Midbrain (tissue), 1 donor: ENCODE data around the gene ZNF514.
"Not testable (repeated sequence)": the region's sequence is repeated elsewhere in the genome, so short reads cannot be mapped to it uniquely, and the experiment has no call there.

ENCODE experiments used
- DNase-seq: peaks from one replicate; lab custom pipeline; 2025; lab: John Stamatoyannopoulos, UW

Gene ZNF514

GRCh38 chr2:95122197-95122551, 37.5 kb downstream of the ZNF514 start:
- no peak for DNase-seq

DNA sequence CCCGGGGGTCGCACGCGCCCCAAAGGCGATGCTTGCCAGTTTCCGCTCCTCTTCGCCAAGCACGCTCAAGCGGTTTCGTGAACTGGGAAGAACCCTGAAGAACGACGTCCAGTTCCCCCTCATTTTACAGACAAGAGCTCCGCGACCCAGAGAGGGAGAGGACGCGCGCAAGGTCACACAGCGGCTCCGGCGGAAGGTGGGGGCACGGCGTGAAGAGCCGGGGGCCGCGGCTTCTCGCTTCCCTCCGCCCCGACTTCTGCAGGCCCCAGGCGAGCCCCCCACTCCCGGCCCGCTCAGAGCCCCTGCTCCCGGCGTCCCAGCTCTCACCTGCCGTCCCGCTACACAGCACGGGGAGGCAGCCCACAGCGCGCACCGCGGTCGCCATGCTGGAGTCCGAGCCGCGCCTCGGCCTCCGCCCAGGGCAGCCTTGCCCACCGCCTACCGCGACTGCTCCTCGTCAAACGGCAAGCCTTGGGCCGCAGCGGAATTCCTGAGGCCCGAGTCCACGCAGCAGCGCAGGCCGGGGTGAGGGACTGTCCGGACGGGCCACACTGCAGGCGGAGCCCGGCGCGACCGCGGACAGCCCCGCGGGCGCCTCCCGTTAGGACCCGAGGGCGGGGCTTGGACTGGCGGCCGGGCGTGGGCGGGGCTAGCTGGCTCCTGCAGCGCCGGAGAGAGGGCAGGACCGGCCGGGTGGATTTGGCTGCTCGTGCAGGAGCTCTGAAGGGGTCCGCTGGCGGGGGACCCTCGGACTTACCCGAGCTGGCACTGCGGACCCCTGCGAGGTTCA, 38.0 kb downstream of the ZNF514 start, which contains the start of gene MRPS5:
MRPS5 (minus strand) TSS at position 402 of the 790 bp plus-strand sequence; CDS start at position 385, 17 bp downstream.
- peak; percentile 86 for DNase-seq

GRCh38 chr2:95121093-95121406, 38.6 kb downstream of the ZNF514 start:
- DNase-seq: no peak

DNA sequence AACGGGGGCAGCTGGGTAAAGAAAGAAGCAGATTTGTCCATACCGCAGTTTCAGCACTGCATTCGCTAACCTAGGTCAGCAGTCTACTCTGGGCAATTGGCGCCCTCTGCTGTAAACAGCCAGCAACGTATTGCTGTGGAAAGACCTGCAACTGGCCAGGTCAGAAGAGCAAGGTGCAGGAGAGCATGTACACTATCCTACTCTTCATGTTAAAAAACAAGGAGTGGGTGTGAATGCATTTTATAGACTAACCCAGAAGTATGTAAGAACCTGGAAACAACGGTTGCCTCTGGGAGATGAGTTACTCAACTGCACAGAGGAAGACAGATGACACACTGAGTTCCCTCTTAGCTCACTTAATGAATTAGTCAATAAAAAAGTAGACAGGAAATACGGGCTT, 44.2 kb downstream of the ZNF514 start:
- DNase-seq: peak; percentile 73

GRCh38 chr2:95113464-95113863, 46.2 kb downstream of the ZNF514 start:
- DNase-seq: no peak

GRCh38 chr2:95110395-95110794, 49.3 kb downstream of the ZNF514 start:
- DNase-seq: no peak

GRCh38 chr2:95109260-95109659, 50.4 kb downstream of the ZNF514 start:
- DNase-seq: peak; percentile 17

GRCh38 chr2:95106081-95106480, 53.6 kb downstream of the ZNF514 start:
- no peak for DNase-seq

DNA sequence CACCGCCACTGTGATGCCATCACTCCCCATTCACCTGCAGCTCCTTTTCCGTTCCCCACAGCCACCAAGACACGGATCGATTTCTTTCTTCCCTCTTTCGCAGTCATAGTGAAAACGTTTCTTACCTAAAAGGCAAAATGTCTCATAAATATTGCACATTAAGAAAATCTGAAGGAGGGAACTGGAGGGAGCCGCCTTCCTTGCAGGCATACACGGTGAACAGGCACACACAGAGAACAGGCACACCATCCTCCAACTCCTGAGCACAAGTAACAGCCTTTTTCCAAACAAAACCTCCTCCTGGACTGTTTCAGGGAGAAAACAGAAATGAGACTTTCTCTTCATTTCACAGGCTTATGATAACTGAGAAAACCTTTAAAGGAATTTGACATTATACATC, 55.0 kb downstream of the ZNF514 start:
- no peak for DNase-seq

DNA sequence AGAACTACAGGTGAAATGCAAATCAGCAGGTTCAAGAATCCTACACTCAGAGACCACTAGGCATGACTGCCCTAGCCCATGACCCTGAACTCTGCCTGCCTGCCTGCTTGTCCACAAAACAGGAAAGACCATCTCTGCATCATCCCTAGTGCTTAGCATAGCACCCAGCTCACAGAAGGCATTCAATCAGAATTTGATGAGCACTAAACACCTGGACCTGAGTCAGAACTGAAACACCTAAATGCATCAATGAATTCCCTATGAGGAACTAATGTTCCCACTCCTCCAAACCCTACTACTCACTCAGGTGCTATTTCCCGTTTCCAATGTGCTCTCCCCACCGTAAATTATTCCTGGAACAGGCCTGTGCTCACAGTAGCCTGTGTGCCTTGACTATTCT, 59.7 kb downstream of the ZNF514 start:
- no peak for DNase-seq

- DNase-seq: not testable (repeated sequence)
These were observed 61.4 kb downstream of the ZNF514 start for GRCh38 chr2:95098273-95098672.
